RPMI8226 (cell line): ENCODE data around the gene ADGRG6.
"Not testable (repeated sequence)": the region's sequence is repeated elsewhere in the genome, so short reads cannot be mapped to it uniquely, and the experiment has no call there.

Experiments used
- DNase-seq: peaks from one replicate; pipeline ENCODE4 v3.0.0-alpha.2; 2015

Gene ADGRG6

GRCh38 chr6:142414462-142415250 lies 112.8 kb downstream of the ADGRG6 start:
- DNase-seq: no peak

DNA sequence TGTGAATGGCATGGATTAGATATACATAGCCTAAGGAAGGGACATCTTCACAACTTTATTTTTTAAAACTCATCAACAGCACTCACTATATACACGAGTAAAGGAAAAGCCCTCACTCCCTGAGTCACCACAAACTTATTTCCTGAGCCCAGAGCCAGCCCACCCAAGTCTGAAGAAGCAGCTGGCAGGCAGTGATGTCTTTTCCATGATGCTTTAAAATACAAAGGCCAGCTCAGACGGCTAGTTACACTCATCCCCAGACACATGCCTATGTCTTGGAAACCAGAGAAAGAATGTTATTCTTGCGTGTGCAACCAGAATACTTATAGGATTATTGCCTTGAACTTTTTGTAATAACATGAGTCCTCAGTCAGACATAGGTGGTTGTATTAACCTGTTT lies 114.4 kb downstream of the ADGRG6 start:
- no peak for DNase-seq

DNA sequence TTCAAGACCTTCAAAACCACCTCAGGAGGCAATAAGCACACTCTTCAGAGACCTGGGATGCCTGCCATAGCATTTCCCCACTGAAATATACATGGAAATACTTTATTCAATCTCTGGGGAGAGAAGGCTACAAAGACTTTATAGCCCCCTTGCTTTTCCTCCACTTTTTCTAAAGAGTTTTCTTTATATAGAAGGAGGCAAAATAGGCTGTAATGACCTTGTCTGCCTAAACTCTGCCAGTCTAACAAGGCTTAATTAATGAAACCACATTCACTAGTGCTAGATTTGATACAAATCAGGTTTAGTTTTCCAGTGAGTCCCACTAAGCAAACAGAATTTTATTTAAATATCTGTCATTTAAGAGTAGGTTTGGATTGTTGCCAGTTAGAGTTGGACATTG lies 114.9 kb downstream of the ADGRG6 start:
- no peak for DNase-seq

GRCh38 chr6:142417331-142417750 lies 115.5 kb downstream of the ADGRG6 start:
- DNase-seq: no peak

GRCh38 chr6:142419071-142419470 lies 117.3 kb downstream of the ADGRG6 start:
- DNase-seq: no peak

GRCh38 chr6:142420802-142421201 lies 119.0 kb downstream of the ADGRG6 start:
- no peak for DNase-seq

GRCh38 chr6:142421285-142422117 lies 119.7 kb downstream of the ADGRG6 start:
- no peak for DNase-seq

DNA sequence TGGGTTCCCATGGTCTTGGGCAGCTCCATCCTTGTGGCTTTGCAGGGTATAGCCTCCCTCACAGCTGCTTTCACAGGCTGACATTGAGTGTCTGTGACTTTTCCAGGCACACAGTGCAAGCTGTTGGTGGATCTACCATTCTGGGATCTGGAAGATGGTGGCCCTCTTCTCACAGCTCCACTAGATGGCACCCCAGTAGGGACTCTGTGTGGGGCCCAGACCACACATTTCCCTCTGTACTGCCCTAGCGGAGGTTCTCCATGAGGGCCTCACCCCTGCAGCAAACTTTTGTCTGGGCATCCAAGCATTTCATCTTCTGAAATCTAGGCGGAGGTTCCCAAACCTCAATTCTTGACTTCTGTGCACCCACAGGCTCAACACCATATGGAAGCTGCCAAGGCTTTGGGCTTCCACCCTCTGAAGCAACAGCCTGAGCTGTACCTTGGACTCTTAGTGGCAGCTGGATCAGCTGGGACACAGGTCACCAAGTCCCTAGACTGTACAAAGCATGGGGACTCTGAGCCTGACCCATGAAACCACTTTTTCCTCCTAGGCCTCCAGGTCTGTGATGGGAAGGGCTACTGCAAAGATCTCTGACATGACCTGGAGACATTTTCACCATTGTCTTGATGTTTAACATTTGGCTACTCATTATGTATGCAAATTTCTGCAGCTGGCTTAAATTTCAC lies 124.8 kb downstream of the ADGRG6 start:
- not testable (repeated sequence) for DNase-seq

- not testable (repeated sequence) for DNase-seq
Observed at GRCh38 chr6:142428468-142428867, 126.7 kb downstream of the ADGRG6 start.

GRCh38 chr6:142429195-142429594 lies 127.4 kb downstream of the ADGRG6 start:
- no peak for DNase-seq

DNA sequence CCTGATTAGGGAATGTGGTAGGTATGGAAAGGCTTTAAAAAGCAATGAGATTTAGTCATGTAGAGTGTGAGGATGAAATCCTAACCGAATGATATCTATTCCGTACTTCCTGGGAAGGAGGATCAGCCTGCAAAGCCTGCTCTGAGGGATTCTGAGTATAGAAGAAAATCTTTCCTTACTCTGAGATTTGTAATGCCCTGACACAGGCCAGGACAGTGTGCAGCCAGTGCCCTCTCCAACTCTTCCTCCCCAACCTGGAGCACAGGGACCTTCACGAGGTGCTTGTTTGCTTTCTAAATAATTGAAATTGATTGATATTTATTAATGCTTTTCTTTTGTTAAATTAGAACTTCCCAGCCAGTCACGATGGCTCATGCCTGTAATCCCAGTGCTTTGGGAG lies 131.6 kb downstream of the ADGRG6 start:
- no peak for DNase-seq

- no peak for DNase-seq
Observed at GRCh38 chr6:142438898-142439297, 137.1 kb downstream of the ADGRG6 start.

GRCh38 chr6:142440600-142441293 lies 138.9 kb downstream of the ADGRG6 start:
- DNase-seq: no peak

DNA sequence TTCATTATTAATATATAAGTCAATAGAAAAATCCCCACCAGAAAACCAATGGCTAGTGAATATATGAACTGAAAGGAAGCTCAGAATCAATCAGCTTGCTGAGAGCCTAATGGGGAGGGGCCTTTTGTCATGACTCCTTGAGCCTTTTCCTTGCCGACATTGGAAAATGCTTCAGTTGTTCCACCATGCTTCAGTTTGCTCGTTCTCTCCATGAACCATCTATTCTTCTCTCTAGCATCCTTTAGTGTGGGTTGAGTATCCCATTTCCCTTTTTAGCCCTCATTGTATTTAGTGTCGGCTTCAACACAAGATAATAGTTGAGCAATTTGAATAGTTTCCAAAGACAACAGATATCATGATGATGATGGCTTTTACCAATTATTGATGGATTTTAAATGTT lies 139.9 kb downstream of the ADGRG6 start:
- no peak for DNase-seq

GRCh38 chr6:142443102-142443501 lies 141.3 kb downstream of the ADGRG6 start:
- DNase-seq: no peak

DNA sequence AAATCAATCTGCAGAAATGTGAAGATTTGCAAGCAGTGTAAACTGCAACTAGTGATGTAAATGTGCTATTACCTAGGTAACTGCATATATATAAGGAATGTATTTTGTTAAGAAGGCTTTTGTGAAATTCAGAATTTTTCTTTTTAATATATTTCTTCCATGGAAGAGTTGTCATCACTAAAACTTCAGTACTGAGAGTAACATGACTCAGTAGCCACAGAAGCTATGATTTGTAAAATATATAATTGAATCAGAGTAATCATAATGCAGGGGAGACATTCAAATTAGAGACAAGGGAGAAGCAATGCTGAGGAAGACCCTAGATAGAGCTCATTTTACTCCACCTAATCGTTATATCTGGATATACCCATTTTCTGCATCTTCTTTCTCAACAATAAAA lies 141.7 kb downstream of the ADGRG6 start:
- no peak for DNase-seq

- DNase-seq: no peak
Observed at GRCh38 chr6:142444376-142444775, 142.6 kb downstream of the ADGRG6 start.

DNA sequence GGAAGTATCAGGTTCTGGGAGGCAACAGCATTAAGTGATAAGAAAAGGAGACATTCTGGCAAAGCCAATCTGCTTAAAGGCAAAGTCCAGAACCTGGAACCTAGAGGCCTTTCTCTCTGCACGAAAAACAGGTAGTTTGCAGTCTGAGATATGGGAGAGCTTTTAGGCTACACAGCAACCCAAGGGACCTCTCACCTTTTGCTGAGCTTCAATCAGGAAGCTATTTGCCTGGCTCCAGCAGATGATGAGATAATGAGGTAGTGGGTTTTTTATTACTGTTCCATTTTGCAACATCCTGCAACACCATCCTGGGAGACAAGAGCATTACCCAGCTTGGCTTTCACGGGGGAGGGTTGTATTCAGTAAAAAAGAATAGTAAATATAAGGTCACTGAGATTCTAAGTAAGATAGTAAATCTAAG lies 143.1 kb downstream of the ADGRG6 start:
- DNase-seq: no peak

- DNase-seq: no peak
Observed at GRCh38 chr6:142446168-142446567, 144.4 kb downstream of the ADGRG6 start.

GRCh38 chr6:142446576-142446975 lies 144.8 kb downstream of the ADGRG6 start:
- no peak for DNase-seq

DNA sequence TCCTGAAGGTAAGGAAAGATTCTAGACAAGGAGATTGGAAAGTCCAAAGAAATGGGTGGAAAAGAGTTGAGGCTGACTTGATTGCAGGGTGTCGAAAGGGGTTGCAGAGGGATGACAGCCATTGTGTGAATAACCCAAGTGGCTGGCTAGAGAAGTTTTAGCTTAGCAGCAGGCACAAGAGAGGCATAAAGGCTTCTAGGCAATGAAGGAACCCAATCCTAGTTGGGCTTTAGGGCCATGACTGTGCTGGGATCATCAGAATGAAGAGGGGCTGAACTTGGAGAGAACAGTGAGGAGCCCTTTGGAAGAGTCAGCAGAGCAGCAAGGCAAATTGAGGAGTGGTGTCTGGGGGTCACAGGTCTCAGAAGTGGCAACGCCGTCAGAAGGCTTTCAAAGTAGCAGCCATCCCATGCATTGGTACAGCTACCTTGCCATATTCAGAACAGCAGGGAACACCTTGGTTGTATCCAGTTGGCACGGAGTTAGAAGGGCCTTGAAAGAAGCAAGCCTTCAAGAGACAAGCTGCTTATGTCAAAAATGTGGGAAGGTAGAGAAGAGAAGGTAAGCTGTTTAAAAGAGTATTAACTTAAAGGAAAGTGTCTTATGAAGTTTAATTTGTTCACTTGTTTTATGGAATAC lies 146.4 kb downstream of the ADGRG6 start:
- DNase-seq: no peak

GRCh38 chr6:142450856-142451255 lies 149.0 kb downstream of the ADGRG6 start:
- not testable (repeated sequence) for DNase-seq
